ENCODE data around the gene IFT20. TPM values are rescaled to one million over a fixed set of nuclear protein-coding genes. Genes with fewer than 3 reads are reported as not detected.

The IFT20 gene
- total and polyA plus RNA-seq, 2 of the 13 experiments (the other 11 are each of a cell fraction or from before 2014, with no cell fraction given) = 28.0 to 37.8 TPM

- peak; percentile 75; the same call in 1 of the 2 replicates for TF ChIP-seq ZBTB34 (CRISPR knock-in tag; IDR thresholded peaks at IDR 0.05)
- TF ChIP-seq ZSCAN5A (CRISPR knock-in tag; IDR thresholded peaks at IDR 0.05; ENCODE audit: borderline replicate concordance) = peak; percentile 83; the same call in 1 of the 2 replicates
- TF ChIP-seq ZNF383 (CRISPR knock-in tag; IDR thresholded peaks at IDR 0.05; ENCODE audit: borderline replicate concordance) = no peak
- TF ChIP-seq HDAC1 (CRISPR knock-in tag; IDR thresholded peaks at IDR 0.05) = peak; percentile 99
- peak; percentile 54; the same call in 1 of the 2 replicates for TF ChIP-seq ZNF609 (CRISPR knock-in tag; IDR thresholded peaks at IDR 0.05; ENCODE audit: borderline replicate concordance)
- peak; percentile 92; the same call in 1 of the 2 replicates for TF ChIP-seq KLF12 (CRISPR knock-in tag; IDR thresholded peaks at IDR 0.05; ENCODE audit: borderline replicate concordance)
- TF ChIP-seq IRF9 (CRISPR knock-in tag; IDR thresholded peaks at IDR 0.05; ENCODE audit: borderline replicate concordance) = 0 out of 2 replicates have a peak, but pooled peaks have one; percentile 87
- peak; percentile 91 for TF ChIP-seq ZXDC (CRISPR knock-in tag; IDR thresholded peaks at IDR 0.05)
- TF ChIP-seq PHF8 (CRISPR knock-in tag; IDR thresholded peaks at IDR 0.05) = peak; percentile 77
- peak; percentile 21; the same call in 1 of the 2 replicates for TF ChIP-seq NCOA2 (CRISPR knock-in tag; IDR thresholded peaks at IDR 0.05)
- no peak; the same call in 1 of the 2 replicates for TF ChIP-seq ZNF83 (CRISPR knock-in tag; IDR thresholded peaks at IDR 0.05; ENCODE audit: borderline replicate concordance)
- 0 out of 2 replicates have a peak, but pooled peaks have one; percentile 52 for TF ChIP-seq TGIF2 (CRISPR knock-in tag; IDR thresholded peaks at IDR 0.05)
- TF ChIP-seq ELF4 (CRISPR knock-in tag; IDR thresholded peaks at IDR 0.05; ENCODE audit: borderline replicate concordance) = peak; percentile 65; the same call in 1 of the 2 replicates
- peak; percentile 77 for TF ChIP-seq ZNF121 (CRISPR knock-in tag; IDR thresholded peaks at IDR 0.05)
These were observed 22.0 kb upstream of the IFT20 start, which contains the start of gene POLDIP2 (continued) for GRCh38 chr17:28357061-28357900.

Measured in HepG2 (cell line).